HTR-8/SVneo (cell line): ENCODE data around the gene C1orf50.
A peak's percentile ranks its signal among the peaks of the same experiment; 100 is the strongest.
"Not testable (repeated sequence)": the region's sequence is repeated elsewhere in the genome, so short reads cannot be mapped to it uniquely, and the experiment has no call there.

ENCODE experiments used
- DNase-seq: peaks from one replicate; pipeline ENCODE4 v3.0.0; 2011; ENCODE audit warnings: low spot score, mixed read lengths; ENCODE audit not compliant: insufficient read length
- FAIRE-seq: peaks from 2 replicates; lab custom pipeline; 2011; peaks lifted over from hg19 to GRCh38; lab: Jason Lieb, UNC

The C1orf50 gene

GRCh38 chr1:42738678-42739226 lies 28.3 kb upstream of the C1orf50 start:
- DNase-seq = no peak
- FAIRE-seq = no peak

DNA sequence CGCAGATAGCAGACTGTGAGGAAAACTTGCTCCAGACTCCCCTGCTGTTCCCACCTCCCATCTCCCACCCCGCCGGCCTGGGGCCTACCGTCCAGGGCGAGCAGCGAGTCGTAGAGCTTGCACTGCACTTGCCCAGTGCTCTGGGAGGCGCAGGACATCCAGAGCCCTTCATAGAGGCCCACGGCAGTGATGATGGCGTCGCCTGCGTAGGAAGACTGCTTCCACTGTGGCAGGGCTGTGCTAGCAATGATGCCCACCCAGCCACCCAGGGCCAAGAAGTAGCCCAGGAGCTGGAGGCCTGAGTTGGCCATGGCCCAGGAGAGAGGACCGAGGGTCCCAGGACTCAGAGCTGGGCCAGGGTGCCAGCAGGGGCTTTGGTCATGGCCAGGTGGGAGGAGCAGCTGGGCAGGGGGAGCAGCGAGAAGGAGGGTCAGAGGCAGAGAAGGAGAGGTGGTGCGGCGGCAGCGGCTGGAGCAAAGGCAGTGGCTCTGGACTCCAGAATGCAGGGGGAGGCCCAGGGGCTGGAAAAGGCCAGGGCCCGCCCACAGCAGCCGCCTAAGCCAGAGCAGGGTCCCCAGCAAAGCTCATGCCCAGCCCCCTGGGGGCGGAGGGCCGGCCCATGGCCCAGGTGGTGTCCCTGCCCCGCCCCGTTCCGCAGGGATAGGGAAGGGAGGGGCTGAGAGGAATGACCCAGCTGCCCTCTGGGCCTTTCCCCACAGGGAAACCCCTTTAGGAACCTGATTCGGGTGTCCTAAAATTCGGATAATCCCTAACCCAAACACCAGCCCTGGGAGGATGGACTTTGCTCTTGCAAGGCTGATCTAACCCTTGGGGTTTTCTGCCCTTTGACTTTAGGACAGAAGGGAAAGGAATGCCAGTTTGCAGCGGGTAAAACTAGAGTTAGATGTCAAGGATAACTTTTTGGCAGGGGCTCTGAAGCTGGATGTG lies 27.0 kb upstream of the C1orf50 start, which contains the start of gene CLDN19:
Gene CLDN19, minus strand, starts transcription at position 484 of the 948 bp plus-strand sequence. Its CDS starts 173 bp downstream, at position 311.
- no peak for FAIRE-seq
- DNase-seq = no peak

- FAIRE-seq = no peak
- DNase-seq = no peak
Observed at GRCh38 chr1:42740851-42741580, 26.0 kb upstream of the C1orf50 start.

DNA sequence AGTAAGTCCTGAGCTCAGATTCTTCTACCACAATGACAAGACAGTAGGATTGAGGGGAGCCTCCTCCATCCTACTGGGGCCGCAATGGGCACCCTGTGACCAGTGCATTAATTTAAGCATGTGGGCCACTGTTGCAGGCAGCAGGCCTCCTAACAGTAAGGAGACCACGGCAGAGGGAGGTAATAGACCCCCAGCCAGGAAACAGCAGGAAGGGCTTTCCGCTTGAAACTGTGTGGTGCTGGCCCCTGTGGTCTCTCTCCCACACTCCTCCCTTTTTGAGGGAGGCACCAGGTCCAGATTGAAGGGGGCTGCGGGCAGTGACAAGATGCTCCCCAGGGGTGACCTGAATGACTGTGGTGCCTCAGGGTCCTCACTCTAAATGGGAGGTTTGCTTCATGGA lies 25.3 kb upstream of the C1orf50 start:
- FAIRE-seq (no peak), DNase-seq (no peak)

DNA sequence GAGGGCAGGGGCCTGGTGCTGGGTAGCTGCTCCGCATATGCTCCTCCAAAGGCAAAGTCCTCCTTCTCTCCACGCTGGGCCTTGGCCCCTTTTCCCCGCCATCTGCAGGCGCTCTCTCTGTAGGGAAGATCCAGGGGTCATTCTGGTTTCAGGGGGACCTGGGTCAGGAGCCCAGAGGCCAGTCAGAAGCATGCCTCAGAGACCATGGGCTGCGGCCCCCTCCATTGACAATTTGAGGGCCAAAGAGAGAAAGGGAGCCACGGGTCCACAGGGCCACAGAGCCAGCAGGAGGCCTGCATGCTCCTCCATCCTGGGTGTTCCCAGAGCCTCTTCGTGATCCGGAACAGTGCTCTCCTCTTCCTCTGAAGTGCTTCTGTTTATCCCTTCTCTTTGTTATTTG lies 24.9 kb upstream of the C1orf50 start:
- FAIRE-seq (no peak), DNase-seq (no peak)

GRCh38 chr1:42742617-42743316 lies 24.3 kb upstream of the C1orf50 start:
- DNase-seq = no peak
- no peak for FAIRE-seq

GRCh38 chr1:42743317-42744147 lies 23.5 kb upstream of the C1orf50 start:
- FAIRE-seq = no peak
- peak; percentile 44 for DNase-seq

- FAIRE-seq (no peak), DNase-seq (no peak)
Observed at GRCh38 chr1:42744148-42744413, 23.0 kb upstream of the C1orf50 start.

GRCh38 chr1:42745851-42746250 lies 21.2 kb upstream of the C1orf50 start:
- no peak for FAIRE-seq
- DNase-seq = no peak

- no peak for FAIRE-seq
- DNase-seq = no peak
Observed at GRCh38 chr1:42746436-42747105, 20.5 kb upstream of the C1orf50 start.

DNA sequence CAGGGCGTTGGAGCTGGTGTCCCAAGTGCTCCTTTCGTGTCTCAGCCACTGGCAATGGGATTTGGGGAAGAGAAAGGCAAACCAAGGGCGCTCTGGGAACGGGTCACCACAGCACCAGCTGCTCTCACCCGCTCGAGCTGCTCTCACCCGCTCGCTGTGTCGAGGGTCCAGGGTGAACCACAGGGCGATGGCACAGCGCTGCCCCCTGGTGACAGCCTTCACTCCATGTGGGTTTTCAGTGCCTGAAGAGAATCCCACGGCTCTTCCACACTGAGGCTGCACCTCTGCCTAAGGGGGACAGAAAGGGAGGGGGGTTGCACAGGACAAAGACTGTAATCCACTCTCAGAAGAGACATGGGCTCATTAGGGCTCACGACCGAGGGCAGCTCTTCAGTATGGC lies 19.9 kb upstream of the C1orf50 start:
- FAIRE-seq = no peak
- DNase-seq = no peak

DNA sequence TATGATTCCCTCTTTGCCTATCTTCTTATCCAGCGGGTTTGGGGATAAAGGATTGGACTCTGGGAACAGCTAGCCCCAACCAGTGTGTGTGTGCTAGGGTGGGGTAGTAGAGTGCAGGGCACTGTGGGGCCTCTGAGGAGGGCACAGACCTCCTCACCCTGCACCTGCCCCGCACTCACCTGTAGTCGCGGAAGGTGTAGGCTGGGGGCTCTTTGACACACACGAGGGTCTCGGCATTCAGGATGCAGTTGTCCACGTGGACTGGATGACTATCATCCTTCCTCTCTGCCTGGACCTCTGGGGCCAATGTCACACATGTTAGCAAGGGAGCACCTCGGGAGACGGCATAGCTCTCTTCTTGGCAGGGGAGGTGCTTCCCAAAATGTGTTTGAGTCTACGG lies 19.0 kb upstream of the C1orf50 start:
- DNase-seq (no peak), FAIRE-seq (no peak)

DNA sequence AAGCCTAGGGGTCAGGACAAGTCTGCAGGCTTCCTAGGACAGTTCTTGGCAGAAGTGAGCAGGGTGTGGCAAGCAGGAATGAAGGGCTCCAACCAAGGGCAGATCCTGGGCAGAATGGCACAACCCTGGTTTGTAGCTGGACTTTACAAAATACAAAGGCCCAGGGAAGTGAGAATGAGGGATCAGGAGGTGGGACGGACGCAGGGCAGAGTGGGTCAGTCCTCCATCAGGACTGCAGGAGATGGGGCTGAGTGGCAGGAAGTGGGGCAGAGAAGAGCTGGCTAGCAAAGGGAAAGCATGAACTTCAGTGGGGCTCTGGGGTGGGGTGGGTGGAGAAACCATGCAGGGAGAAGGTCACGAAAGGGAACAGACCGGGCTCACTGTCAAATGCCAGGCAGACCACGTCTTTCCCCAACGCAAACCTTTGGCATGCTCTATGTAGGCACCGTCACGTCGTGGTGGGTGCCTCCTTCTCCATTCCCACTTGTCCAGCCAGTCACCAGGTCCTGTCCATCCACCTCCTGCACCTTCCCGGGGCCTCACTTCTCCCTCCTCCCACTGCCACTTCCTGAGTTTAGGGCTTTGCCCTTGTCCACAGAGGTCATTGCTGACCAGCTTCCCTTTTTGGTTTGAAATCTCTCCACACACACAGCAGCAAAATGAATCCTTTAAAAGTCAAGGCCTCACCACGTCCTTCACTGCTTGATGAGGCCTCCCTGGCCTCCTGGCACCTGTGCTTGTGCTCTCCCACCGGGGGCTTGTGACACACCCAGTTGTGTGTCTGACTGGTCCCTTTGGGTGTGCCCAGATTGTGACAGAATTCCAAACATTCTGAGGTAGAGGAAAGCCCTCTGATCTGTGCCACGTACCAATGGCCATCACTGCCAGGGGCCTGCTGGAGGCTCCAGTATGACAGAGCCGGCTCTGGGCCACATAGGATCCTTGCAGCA lies 18.3 kb upstream of the C1orf50 start:
- FAIRE-seq (no peak), DNase-seq (no peak)

GRCh38 chr1:42750041-42750440 lies 17.0 kb upstream of the C1orf50 start:
- DNase-seq (no peak), FAIRE-seq (no peak)

DNA sequence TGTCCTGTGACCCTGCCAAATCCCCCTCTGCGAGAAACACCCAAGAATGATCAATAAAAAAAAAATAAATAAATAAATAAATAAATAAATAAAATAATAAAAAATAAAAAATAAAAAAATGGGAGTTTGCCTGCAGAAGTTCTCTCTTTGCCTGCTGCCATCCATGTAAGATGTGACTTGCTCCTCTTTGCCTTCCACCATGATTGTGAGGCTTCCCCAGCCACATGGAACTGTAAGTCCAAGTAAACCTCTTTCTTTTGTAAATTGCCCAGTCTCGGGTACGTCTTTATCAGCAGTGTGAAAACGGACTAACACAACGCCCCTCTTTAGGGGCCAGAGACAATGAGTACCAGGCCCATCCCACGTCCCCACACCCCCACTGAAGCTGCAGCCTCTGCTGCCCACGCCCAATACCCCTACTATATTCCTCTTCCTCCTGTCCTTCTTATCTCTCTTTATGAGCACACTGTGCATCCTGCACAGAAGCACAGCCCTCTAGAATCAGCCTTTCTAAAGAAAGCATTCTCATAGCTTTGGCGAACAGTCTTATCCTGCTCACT lies 15.5 kb upstream of the C1orf50 start:
- FAIRE-seq, DNase-seq: not testable (repeated sequence)

GRCh38 chr1:42752284-42752683 lies 14.8 kb upstream of the C1orf50 start:
- FAIRE-seq (no peak), DNase-seq (no peak)

- FAIRE-seq = no peak
- DNase-seq = no peak
Observed at GRCh38 chr1:42753070-42753469, 14.0 kb upstream of the C1orf50 start.
